K562 (cell line): ENCODE measurements around the gene HOXD12. TPM values are rescaled to one million over a fixed set of nuclear protein-coding genes. Genes with fewer than 3 reads are reported as not detected.

Source experiments
- ATAC-seq: fragments of 200-7000 bp; cut with Tn5 transposase; 3 replicates; pipeline ENCODE4 v1.9.1; 2020; ENCODE audit warnings: moderate library complexity
- BruUV-seq: library from RNA; stranded (reverse); fragments of 400-500 nt; replicated peaks from 2 replicates; lab custom pipeline; 2021; lab: Mats Ljungman, UMichigan
- CTCF ChIA-PET: fragments of 300-600 bp; formaldehyde crosslinking; extraction: SDS; loops from one replicate; lab custom pipeline; 2021; ENCODE audit warnings: low intra/inter-chr PET ratio; lab: Yijun Ruan, JAX
- POLR2A ChIA-PET: fragments of 300-600, 350-650 bp; sonication (Branson Sonifier 250); formaldehyde crosslinking; extraction: SDS; loops from one replicate; lab custom pipeline; 2021; ENCODE audit warnings: antibody characterized with exemption, inconsistent platforms; lab: Yijun Ruan, JAX
- DNase-seq, 4 experiments: peaks; one replicate each; pipeline versions ENCODE4 v3.0.0 to v3.0.0-alpha.2; 2011 to 2018; ENCODE audit warnings: low spot score in 3 of 4, mixed read lengths in 3 of 4; ENCODE audit errors: extremely low read depth in 1 of 4
- FAIRE-seq: peaks from 2 replicates; lab custom pipeline; 2011; peaks lifted over from hg19 to GRCh38; lab: Jason Lieb, UNC
- H2AFZ ChIP-seq: 2 replicates; pipeline ENCODE4 v1.6.0; 2011; ENCODE audit warnings: low read depth, low read length, control low read depth, inconsistent platforms
- H3K27ac ChIP-seq: fragments of 200-600 bp; 3 replicates; pipeline ENCODE4 v1.8.0; 2011; ENCODE audit warnings: low read depth, mild to moderate bottlenecking, control low read depth, inconsistent platforms, low read length, moderate library complexity, mixed read lengths; ENCODE audit errors: extremely low read depth
- H3K27me3 ChIP-seq, 2 experiments: fragments of 300-600 bp in 1 of 2; 2 replicates in 1 of 2; 3 replicates in 1 of 2; pipeline versions ENCODE4 v1.6.0 to v1.8.0; 2011; ENCODE audit warnings: inconsistent platforms in 2 of 2, low read length in 2 of 2, mild to moderate bottlenecking in 1 of 2, mixed read lengths in 1 of 2, moderate library complexity in 1 of 2; ENCODE audit not compliant: control insufficient read depth in 2 of 2, insufficient read depth in 2 of 2
- H3K36me3 ChIP-seq: fragments of 300-600 bp; 3 replicates; pipeline ENCODE4 v1.8.0; 2011; ENCODE audit warnings: mild to moderate bottlenecking, low read length, inconsistent platforms; ENCODE audit not compliant: control insufficient read depth, insufficient read depth
- H3K4me1 ChIP-seq, 2 experiments: fragments of 200-600 bp in 1 of 2; replicated peaks in 1 of 2; 2 replicates in 1 of 2; 3 replicates in 1 of 2; pipeline versions ENCODE4 v1.5.1 to v1.8.0; 2011; ENCODE audit warnings: inconsistent platforms in 2 of 2, low read length in 2 of 2, mild to moderate bottlenecking in 1 of 2, mixed read lengths in 1 of 2, moderate library complexity in 1 of 2; ENCODE audit not compliant: control insufficient read depth in 2 of 2, insufficient read depth in 2 of 2
- H3K4me2 ChIP-seq: 2 replicates; pipeline ENCODE4 v1.6.1; 2011; ENCODE audit warnings: low read length, control low read depth, inconsistent platforms, mixed read lengths; ENCODE audit not compliant: insufficient read depth
- H3K4me3 ChIP-seq: fragments of 200-600 bp; sonication (generic), shearing (Covaris generic); 2 replicates; pipeline ENCODE4 v1.5.1; 2016; ENCODE audit warnings: control low read depth, inconsistent platforms
- H3K79me2 ChIP-seq: fragments of 200-600 bp; 3 replicates; pipeline ENCODE4 v1.8.0; 2011; ENCODE audit warnings: low read length, inconsistent platforms; ENCODE audit not compliant: control insufficient read depth, insufficient read depth
- H3K9ac ChIP-seq, 2 experiments: 2 replicates each; pipeline versions ENCODE4 v1.6.0 to v1.6.1; 2011; ENCODE audit warnings: low read depth in 2 of 2, low read length in 2 of 2, control low read depth in 1 of 2, inconsistent platforms in 1 of 2, mild to moderate bottlenecking in 1 of 2, mixed read lengths in 1 of 2; ENCODE audit not compliant: insufficient read depth in 1 of 2
- H3K9me1 ChIP-seq: one replicate; pipeline ENCODE4 v1.6.0; 2011; ENCODE audit warnings: inconsistent platforms, mild to moderate bottlenecking, low read length, moderate library complexity; ENCODE audit not compliant: control insufficient read depth, insufficient read depth
- H3K9me3 ChIP-seq: replicated peaks from 2 replicates; pipeline ENCODE4 v1.5.1; 2011; ENCODE audit warnings: low read depth, low read length, inconsistent platforms; ENCODE audit not compliant: control insufficient read depth, insufficient read depth
- H4K20me1 ChIP-seq: replicated peaks from 2 replicates; pipeline ENCODE4 v1.6.1; 2011; ENCODE audit warnings: low read length, inconsistent platforms, mixed read lengths; ENCODE audit not compliant: control insufficient read depth, insufficient read depth
- PURB ChIP-seq: sonication (generic); formaldehyde crosslinking; IDR thresholded peaks from 2 replicates; pipeline ENCODE4 v1.9.0; 2021; ENCODE audit warnings: low read depth, mild to moderate bottlenecking, missing genetic modification reagents
- RFX1 ChIP-seq: fragments of 450-650 bp; IDR thresholded peaks from 2 replicates; pipeline ENCODE4 v1.6.1; 2016; ENCODE audit warnings: mild to moderate bottlenecking, moderate library complexity
- WGBS: fragments of 100-300 bp; shearing (Covaris generic); methylation state at CpG from one replicate; pipeline ENCODE4 v1.1.6; 2016; ENCODE audit warnings: low coverage, mixed read lengths; ENCODE audit not compliant: insufficient coverage; ENCODE audit errors: missing lambda C conversion rate; 5-methylcytosine and 5-hydroxymethylcytosine counted together
- in situ Hi-C: fragments of 300-500 bp; cut with MboI; formaldehyde crosslinking; loops from 4 replicates; pipeline ENCODE4 v1.15.0; 2018; ENCODE audit warnings: inconsistent platforms, mixed read lengths
- intact Hi-C: fragments of 100-400 bp; cut with micrococcal nuclease; formaldehyde crosslinking; loops from 2 replicates; pipeline ENCODE4 v1.14.2; 2022
- polyA plus RNA-seq, 8 experiments: library from polyadenylated mRNA; depleted of rRNA in 4 of 8; stranded (reverse) in 5 of 8; unstranded in 3 of 8; fragments of >200 nt; fragmentation: Nextera tagmentation in 2 of 8; fragmentation: Illumina TruSeq in 1 of 8; extraction: Ambion mirVana in 2 of 8; extraction: Trizol in 1 of 8; gene quantifications; 2 replicates each; pipeline versions ENCODE4 v1.2.1 to v1.2.3, GENCODE V29; 2011 to 2014; ENCODE audit warnings: inconsistent platforms in 1 of 8, missing spikeins in 1 of 8
- total RNA-seq, 7 experiments: library from RNA; depleted of rRNA in 6 of 7; stranded (reverse); fragments of >200 nt in 6 of 7; fragmentation: Illumina TruSeq in 2 of 7; extraction: Trizol in 2 of 7; gene quantifications; 2 replicates each; pipeline versions ENCODE4 v1.2.1 to v1.2.3, GENCODE V29; 2011 to 2021; ENCODE audit warnings: low replicate concordance in 1 of 7

Gene HOXD12
- total and polyA plus RNA-seq, 9 of the 15 experiments (the other 6 are each of a cell fraction or from before 2014, with no cell fraction given) = not detected

DNA sequence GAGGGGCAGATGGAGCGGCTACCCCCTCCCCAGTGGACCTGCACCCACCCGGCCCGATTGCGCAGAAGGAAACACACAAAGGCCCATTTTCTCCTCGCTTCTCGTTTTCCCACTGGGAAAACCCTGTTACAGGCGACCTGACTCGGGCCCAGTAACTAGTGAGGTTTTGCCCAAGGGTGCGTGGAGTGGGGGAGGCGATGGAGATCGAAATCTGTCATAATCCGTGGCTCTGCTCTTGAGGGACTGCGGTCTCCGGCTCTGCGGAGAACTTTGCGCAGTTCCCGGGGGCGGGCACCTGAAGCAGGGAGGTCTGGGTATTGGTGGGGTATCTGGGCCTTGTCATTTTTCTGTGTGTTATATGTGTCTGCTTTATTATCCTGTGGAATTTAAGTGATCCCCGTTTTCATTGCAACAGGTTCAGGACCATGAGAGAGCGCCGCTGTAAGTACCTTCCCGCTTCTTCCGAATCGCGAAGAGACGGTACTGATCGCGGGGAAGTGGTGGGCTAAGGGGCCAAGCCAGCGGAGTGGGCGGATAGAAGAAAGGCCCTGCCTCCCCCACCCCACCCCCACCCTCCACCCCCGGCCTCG is 47.7 kb downstream of the HOXD12 start:
- POLR2A ChIA-PET = no interaction called here
- intact Hi-C loops (loop anchor here (10.0 kb wide), 2 partner anchors 227 to 1607 kb away; no protein-coding TSS in a partner anchor), in situ Hi-C loops (loop anchor here (25.0 kb wide), 2 partner anchors 665 to 1615 kb away; no protein-coding TSS in a partner anchor)
- no peaks in the 10 kb centered on the region for H3K9me3 ChIP-seq
- H3K9ac ChIP-seq = no peak overlapping the region
- DNase-seq = no peak
- no peak overlapping the region for H3K27ac ChIP-seq
- H3K36me3 ChIP-seq = no peaks in the 10 kb centered on the region
- H3K4me3 ChIP-seq = no peak overlapping the region
- no TSS peak for BruUV-seq
- peaks cover 0 to 7% of the 10 kb centered on the region in 2 experiments; a peak in 1 of 5 replicates for H3K4me1 ChIP-seq
- H3K79me2 ChIP-seq = no peaks in the 10 kb centered on the region
- WGBS = 22% methylated on average over 25 of the region's 32 CpGs
- H4K20me1 ChIP-seq = no peaks in the 10 kb centered on the region; the same call in 1 of the 2 replicates
- ATAC-seq = no peak
- no peak for FAIRE-seq
- no peak for TF ChIP-seq RFX1
- TF ChIP-seq PURB (CRISPR knock-in tag) = no peak
- TF ChIP-seq, all 486 proteins: peak for 0
- H2AFZ ChIP-seq = no peak overlapping the region
- H3K4me2 ChIP-seq = no peak overlapping the region
- H3K27me3 ChIP-seq = peaks cover 58 to 61% of the 10 kb centered on the region in 2 experiments
- no peaks in the 10 kb centered on the region for H3K9me1 ChIP-seq
- CTCF ChIA-PET = no interaction called here

DNA sequence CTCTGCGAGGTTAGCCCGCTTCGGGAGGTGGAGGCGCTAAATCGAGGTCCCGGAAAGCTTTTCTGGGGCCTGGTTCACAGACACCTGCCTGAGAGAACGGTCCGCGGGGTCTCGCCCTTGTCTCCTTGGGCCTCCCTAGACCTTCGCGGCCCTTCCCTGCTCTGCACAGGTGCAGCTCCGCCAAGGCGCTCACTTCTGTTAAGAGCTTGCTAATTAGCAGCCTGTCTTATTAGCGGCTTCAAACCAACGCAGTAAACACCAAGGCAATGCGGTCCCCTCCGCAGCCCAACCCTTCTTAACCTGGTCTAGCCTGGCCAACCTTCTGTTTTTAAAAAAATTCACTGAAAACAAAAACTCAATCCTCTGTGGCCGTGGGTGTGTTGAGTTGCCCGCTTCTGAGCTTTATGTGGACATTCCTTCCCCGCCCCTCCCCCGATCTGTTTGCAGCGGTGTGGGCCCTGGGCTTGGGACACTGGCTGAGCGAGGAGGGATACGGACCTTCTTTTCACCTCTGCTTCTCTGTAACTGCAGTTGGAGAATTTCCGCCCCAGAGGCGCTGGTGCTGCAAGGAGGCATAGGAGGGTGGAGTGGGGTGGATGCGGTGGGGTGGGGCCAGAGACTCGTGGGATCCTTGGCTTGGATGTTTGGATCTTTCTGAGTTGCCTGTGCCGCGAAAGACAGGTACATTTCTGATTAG is 48.4 kb downstream of the HOXD12 start:
- no peak for DNase-seq
- Histone ChIP-seq H3K9ac (no peak overlapping the region), H3K27ac (no peak overlapping the region), H3K9me3 (no peaks in the 10 kb centered on the region), H4K20me1 (no peaks in the 10 kb centered on the region; the same call in 1 of the 2 replicates), H3K4me2 (no peak overlapping the region), H2AFZ (no peak overlapping the region), H3K9me1 (no peaks in the 10 kb centered on the region), H3K4me3 (no peak overlapping the region), H3K4me1 (peaks cover 0 to 10% of the 10 kb centered on the region in 2 experiments; a peak in 1 of 5 replicates), H3K27me3 (peaks cover 64 to 67% of the 10 kb centered on the region in 2 experiments), H3K79me2 (no peaks in the 10 kb centered on the region), H3K36me3 (no peaks in the 10 kb centered on the region)
- ChIA-PET POLR2A (interaction anchor here (0.6 kb wide), 1 partner anchor 575 kb away, joined by 3 read pairs; no protein-coding TSS in a partner anchor), CTCF (interaction anchor here (0.6 to 1.0 kb wide), 2 partner anchors 203 to 1611 kb away, joined by 3 read pairs; no protein-coding TSS in a partner anchor)
- no peak for FAIRE-seq
- intact Hi-C loops = loop anchor here (10.0 kb wide), 2 partner anchors 227 to 1607 kb away; no protein-coding TSS in a partner anchor
- no peak; the same call in 2 of the 3 replicates for ATAC-seq
- no TSS peak for BruUV-seq
- in situ Hi-C loops = loop anchor here (25.0 kb wide), 2 partner anchors 664 to 1614 kb away; no protein-coding TSS in a partner anchor
- 2% methylated on average over 28 of the region's 31 CpGs for WGBS
